GM18511 (cell line): Measurements from ENCODE around the gene DOCK2.

ENCODE experiments used
- ATAC-seq: cut with Tn5 transposase; IDR thresholded peaks from one replicate; pipeline ENCODE4 v1.9.1; 2021; ENCODE audit warnings: mild to moderate bottlenecking, moderate library complexity; ENCODE audit not compliant: unreplicated experiment

DOCK2 gene

DNA sequence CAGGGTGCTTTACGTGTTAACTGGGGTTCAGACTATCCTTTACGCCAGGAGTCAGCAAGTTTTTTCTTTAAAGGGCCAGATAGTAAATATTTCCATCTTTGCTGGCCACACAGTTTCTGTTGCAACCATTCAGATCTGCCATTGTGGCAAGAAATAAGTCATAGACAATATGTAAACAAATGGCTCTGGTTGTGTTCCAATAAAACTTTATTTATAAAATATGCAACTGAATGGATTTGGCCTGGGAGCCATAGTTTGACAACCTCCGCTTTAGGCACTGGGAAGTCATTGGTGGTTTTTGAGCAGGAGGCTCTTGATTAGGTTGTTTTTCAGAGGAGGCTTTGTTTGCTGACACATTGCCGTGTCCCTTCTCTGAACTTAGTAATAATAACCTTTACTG, 252.5 kb downstream of the DOCK2 start:
- no peak for ATAC-seq

DNA sequence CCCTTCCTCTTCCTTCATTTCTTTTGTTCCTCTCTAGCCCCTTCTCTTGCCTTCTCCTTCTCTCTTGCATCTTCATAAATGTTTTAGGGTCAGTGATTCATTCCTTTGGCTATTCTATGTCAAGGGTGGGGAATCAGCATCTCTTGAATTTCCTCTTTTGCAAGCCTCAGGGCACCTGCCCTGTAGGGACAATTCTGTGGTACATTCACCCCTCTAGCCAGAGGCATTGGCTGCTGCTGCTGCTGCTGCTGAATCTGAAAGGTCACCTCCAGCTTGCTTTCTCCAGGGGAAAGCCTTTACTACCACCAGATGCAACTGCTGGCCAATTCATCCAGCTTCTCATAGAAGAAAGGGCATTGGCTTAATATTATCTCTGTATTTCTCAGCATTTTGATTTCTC, 255.9 kb downstream of the DOCK2 start:
- ATAC-seq = no peak

DNA sequence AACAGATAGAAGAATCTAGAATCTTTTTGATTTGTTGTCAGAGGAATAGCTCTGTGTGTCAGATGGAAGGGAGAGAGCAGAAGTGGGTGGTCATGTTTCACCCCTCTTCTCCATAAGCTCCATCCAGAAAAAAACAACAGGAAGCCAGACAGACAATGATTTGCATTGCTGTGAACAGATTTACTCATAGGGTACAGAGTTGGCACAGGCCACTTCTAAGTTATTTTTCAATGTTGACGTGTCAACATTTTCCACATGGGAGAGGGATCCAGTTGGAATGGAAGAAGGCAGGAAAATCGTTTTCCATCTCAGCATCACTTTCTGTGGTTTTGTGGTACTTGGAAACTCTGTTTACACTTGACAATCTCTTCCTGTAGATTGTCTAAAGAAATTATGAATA, 256.5 kb downstream of the DOCK2 start:
- ATAC-seq = no peak

DNA sequence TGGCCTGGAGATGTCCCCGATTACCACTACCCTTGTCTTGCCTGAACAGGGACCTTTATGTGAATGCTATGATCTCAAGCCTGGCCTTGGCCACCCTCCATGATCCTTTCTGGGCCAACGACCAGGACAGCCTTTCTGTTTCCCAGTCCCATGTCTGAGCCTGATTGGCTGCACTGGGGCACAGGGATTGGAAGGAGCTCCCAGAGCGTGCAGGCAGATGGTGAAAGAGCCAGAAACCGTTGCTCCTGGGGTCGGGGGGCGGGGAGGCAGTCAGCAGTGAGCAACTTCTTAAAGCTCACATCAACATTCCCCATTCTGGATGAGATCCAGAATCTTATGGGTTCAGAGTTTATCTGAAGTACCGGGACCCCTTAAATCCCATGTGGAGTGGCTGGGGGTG, 258.9 kb downstream of the DOCK2 start:
- no peak for ATAC-seq

DNA sequence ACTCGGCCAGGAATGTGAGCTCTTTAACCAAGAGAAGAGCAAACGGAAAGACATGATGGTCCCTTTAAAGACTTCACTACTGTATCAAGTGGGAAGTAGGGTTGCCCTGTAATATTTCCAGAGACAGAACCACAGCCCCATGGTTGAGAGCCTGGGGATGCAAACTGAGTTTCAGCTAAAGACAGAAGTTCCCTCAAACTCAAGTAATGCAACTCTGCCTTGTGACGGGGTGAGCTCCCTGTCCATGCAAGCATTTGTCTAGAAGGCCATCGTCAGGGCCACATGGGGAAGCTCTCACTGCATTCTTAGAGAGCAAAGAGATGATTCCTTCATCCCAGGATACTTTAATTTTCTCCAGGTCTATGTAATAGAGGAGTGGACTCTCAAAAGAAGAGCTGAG, 260.4 kb downstream of the DOCK2 start:
- no peak for ATAC-seq

DNA sequence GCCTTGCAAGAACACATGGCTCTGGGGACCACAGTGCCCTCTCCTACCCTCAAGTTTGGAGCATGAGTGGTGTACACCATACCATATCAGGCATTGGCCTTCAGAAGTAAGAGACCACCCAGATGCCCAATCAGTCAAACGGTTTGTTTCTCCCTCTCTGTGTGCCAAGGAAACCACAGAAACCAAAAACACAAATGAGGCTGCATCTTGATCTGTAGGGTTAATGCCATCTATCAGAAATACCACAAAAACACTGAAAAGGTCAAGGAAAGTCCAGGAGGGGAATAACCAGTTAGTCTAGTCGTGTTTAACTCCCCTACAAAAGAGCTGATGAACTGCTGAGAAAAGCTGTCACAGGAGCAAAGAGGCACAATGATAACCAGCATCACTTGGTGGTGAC, 264.8 kb downstream of the DOCK2 start:
- peak; percentile 59 for ATAC-seq

DNA sequence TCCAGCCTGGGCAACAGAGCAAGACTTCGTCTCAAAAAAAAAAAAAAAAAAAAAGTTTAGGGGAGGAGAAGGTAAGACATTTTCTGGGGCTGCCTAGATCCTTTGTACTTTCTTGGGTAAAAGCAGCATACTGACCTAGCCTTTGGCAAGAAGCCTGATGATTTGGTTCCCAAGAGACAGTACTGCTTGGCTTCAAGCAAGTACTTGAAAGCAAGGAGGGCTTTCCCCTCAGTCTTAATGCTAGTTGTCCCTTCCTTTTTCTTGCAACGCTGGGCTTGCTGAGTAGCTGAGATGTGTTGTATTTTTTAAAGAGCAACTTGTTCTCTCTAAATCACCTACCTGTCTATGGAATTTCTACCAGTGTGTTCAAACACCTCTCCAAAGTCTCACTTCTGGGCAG, 267.0 kb downstream of the DOCK2 start:
- ATAC-seq = peak; percentile 44

DNA sequence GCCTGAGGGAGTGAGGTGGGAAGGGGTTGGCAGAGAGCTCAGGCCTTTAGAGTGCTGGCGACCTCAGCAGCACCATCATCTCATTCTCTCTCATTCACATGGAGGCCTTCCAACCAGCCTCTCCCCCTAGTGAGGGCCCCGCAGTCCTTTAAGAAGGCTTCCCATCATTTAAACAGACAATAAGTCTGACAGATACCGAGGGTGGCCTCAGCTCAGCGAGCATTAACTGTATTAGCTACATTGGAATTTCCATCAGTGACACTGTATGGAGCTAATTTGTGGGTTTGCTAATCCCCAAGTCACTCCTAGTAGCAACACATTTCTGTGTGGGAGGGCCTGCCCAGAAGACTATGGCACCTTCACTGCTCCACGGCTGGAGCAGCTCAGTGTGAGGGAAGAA, 267.4 kb downstream of the DOCK2 start:
- no peak for ATAC-seq

DNA sequence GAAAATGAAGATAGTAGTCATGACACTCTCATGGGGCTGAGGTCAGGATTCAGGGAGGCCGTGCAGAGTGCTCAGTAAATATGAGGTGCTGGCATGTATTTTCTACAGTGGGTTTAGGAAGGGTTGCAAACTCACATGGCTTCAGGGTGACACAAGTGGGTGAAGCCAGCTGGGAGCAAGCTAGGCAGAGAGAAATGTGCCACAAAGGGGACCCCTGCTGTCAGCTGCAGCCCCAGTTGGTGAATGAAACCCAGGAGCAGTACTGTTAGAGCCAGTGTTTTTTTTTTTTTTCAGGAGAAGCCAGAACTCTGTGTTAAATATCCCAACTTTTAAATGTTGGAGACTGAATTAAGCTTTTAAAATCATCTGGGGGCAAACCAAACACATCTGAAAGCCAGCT, 267.9 kb downstream of the DOCK2 start:
- ATAC-seq = no peak

DNA sequence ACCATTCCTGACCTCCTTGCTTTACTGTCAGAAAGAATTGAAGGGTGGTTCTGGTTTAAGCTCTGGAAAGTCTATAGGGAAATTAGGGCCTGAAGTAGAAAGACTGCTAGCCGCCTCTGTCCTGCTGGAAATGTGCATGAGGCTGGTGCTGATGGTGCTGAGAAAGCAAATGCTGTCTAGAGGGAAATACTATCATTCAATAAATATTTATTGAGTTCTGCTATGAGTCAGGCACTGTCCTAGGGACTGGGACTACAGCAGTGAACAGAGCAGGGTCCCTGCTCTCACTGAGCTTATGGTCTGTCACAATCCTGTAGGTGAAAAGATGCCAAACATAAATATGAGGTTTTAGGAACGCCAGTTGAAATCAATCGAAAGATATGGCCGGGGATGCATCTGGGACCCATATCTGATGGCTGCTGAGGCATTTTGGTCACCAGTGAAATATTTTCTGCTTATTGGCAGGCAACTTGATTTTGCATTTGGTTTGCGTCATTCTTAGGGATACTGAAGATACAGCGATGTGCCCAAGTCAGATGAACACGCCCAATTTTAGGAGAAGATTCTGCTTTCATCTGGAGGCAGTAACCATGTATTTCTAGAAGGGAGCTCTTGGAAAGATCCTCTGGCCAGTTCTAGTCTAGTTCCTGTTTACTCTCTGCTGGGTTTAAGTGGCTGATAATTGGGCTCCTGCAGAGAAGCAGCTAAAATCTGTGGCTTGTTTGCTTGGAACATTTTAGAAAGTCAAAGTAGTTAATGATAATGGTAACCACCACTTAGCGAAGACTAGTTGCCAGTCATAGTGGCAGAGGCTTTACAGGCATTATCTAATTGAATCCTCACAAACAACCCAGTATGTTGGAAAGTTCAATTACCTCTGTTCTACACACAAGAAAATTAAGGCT, 269.9 kb downstream of the DOCK2 start:
- no peak for ATAC-seq

DNA sequence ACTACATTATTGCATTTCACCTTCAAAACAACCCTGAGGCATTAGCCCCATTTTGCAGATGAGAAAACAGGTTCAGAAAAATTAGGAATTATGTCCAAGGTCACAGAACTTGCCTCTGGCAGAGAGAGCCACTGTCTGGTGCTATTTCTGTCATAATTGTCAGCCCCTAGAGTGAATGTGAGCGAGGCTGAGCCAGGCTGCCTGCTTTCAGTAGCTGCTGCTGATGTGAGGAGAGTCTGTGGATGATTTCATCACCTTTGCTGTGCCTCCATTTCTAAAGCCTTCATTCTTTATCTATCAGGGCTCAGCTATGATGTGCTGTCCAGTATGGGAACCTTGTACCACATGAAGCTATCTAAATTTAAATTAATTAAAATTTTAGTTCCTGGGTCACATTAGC, 271.8 kb downstream of the DOCK2 start:
- no peak for ATAC-seq

DNA sequence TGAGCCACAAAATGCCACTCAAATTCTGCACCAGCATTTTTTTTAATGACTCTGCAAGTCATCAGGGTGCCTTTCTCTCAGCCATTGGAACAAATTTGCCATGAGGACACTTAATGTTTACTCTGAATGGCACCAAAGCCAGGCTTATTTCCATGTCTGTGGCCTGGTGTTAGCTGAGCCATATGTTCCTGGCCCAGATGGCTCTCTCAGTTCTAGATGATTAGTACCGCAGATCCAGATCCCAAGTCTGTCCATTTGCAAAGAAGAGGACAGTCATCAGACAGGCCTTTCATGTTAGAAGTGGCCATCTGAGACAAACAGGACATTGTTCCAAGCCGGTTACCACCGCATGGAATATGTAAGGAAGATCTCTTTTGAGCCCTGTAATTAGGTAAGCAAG, 272.9 kb downstream of the DOCK2 start:
- no peak for ATAC-seq

DNA sequence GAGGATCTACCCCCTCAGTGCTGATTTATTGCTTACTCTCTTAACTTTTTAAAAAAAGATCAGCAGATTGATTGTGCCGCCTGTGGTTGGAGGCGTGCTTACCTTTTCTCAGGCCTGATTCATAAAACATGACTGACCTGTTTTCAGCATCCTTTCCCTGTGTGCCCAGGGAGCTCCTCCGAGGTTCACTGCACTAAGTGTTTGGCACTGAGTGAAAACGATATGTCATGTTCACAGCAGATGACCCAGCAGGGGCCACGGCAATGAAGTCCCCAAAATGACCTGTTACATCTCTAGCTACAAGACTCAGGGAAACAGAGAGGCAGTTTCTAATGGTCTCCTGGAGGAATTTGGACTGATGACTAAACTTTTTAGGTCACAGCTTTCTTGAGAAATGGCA, 273.3 kb downstream of the DOCK2 start:
- no peak for ATAC-seq

DNA sequence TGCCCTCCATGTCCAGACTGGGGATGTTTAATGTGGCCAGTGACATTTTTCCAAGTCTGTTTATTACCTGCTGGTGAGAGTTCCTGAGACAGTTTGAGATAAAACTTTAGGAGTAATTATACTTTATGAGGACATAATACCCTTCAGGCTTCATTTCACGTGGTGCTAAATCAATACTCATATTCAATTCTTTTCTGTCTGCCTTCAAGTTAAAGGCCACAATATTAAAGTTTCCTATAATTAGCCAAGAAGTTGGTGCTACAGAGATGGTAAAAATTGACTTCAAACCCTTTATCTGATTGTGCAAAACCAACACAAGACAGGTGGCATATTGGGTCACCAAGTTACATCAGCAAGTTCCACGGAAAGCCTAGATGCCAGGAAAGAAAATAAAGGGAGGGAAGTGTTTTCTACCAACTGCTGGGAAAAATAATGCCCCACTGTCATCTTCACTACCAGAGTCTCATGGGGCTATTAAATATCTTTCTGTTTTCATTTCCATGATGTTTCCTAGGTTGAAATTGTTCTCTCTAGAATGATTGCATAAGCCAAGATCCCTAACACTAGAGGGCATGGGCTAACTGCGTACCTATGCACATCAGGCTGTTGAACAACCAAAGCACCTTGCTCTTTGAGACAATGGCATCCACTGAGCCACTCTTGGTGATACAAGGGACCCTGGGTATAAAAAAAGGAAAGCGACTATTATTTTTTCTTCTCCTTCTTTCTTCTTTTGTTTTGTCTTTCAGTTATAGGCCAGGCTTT, 274.6 kb downstream of the DOCK2 start:
- ATAC-seq = no peak

DNA sequence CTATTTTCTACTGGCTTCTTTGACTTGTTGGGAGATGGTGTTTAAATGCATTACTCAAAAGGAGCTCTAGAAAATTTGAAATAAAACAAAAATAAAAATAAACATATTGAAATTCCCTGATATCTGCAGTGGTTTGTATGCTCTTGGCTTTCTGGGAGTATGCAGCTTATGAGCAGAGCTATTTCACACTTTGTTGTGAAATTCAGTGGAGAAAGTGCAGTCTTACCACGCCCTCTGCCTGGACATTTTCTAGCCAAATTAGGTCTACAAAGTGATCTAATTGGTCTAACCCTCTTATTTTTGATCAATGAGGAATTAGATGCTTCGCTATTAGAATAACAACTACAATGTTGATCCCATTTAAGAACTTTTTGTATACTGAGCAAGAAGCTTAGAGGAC, 276.4 kb downstream of the DOCK2 start:
- no peak for ATAC-seq

DNA sequence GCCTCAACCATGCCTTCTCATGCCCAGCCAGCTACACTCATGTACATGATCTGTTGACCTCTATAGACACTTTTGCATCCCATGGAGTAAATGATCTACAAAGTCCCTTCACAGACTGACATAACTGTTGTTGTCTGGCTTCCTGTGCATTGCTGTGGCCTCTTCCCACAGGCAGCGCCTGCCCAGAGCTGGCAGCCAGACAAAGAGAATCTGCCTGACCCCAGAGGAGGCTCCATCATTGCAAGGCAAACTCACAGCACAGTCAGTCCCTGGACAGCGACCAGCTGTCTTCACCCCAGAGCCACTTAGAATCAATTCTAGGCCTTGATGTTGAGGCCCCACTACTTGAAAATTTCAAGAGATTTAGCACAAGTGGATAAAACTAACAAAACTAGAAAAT, 277.7 kb downstream of the DOCK2 start:
- ATAC-seq = peak; percentile 67

DNA sequence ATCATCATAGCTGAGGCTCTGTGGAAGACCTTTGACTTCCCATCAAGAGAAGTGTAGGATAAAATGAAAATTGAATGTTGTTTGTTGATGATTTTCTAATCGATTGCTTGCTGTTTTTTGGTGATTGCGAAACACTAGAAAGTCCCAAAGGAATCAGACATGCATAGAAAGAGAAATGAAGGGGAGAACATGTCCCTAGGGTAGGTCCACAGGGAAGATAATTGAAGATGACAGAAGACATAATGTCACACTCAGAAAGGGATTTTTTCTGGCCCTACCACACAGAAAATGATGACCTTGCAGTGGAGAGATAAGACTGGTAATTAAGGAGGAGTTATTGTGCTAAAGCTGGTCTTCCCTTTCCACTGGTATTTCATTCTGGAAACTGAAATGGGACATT, 280.4 kb downstream of the DOCK2 start:
- no peak for ATAC-seq

DNA sequence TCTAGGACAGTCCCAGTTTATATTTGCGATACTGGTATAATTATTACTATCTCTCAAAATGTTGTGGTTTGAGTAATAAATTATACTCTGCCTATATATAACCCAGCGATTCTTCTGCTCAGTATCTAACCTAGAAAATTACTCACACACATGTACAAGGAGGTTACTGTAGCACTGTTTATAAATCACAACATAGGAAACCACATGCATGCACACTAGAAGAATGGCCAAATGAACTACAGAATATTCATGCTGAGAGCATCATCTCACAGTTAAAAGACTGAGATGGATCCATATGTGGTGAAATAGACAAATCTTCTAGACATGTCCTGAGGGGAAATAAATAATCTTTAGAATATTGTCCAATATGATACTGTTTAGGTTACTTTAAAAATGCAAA, 281.2 kb downstream of the DOCK2 start:
- no peak for ATAC-seq

DNA sequence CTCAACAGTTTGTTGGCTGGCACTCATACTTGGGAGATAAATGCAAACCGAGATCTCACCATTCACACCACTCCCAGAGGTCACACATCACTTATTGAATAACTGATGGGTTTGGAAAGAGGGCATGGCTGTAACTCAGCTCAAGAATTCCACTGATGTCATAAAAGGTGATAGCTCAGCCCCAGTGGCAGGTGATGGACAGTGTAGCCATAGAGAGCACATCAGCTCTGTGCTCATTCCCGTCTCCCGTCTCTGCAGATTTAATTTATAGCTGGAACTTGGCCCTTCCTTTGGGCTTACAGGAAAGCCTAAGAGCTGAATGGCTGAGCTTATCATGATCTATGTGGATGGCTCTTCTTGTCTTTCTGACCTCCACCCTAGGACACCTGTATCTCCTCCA, 283.4 kb downstream of the DOCK2 start:
- ATAC-seq = no peak

DNA sequence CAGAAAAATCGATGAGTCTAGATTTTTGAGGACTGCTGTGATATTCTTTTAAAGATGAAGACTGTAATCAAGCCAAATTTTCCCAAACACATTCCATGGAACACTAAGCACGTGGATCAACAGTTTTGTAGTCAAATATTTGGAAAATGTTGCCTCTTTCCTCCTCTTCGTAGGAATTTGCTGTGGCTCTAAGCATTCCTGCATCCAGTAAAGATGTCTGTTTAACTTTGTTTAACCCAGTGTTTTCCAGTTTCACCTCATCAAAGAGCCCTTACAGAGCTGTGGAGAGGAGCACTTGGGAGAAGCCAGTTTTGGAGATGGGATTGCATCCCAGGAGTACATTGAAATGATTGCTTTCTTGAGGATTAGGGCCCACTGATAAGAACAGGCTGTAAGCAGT, 284.3 kb downstream of the DOCK2 start:
- no peak for ATAC-seq

DNA sequence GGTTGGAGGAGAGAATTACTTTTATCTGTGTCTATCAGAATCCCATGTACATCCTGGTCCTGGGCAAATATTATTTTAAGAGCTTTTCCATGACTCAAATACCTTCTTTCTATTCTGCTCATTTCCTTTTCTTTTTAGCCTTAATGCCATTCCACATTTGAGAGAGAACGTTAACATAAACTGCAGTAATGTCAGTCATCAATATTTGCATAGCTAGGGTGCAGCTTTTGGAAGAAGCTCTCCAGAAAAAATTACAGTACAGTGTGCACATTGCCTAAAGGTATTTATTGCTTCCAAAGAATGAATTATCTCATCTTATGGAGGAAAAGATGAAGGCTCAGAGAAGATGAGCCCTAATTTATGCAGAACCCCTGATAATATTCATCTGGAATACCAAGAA, 284.9 kb downstream of the DOCK2 start:
- ATAC-seq = no peak

DNA sequence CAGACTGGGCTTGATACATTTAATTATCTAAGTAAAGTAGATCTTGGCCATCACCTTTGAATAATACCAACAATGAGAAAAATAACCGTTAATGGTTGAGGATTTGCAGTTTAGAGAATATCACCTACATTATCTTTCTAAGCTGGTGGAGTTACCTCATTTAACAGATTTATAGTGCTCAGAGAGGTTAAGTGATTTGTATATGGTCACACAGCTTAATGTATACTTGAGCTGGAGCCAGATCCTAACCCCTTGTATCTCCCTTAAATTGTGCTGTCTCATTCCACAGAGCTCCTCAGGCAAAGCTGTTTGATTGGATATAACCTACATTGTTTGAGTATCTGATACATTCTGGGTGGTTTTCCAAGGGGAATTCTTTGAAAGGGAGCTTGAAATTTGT, 285.4 kb downstream of the DOCK2 start:
- no peak for ATAC-seq
